ENCODE data around the gene C1orf52.
"Not testable (repeated sequence)": the region's sequence is repeated elsewhere in the genome, so short reads cannot be mapped to it uniquely, and the experiment has no call there.

Gene C1orf52

DNA sequence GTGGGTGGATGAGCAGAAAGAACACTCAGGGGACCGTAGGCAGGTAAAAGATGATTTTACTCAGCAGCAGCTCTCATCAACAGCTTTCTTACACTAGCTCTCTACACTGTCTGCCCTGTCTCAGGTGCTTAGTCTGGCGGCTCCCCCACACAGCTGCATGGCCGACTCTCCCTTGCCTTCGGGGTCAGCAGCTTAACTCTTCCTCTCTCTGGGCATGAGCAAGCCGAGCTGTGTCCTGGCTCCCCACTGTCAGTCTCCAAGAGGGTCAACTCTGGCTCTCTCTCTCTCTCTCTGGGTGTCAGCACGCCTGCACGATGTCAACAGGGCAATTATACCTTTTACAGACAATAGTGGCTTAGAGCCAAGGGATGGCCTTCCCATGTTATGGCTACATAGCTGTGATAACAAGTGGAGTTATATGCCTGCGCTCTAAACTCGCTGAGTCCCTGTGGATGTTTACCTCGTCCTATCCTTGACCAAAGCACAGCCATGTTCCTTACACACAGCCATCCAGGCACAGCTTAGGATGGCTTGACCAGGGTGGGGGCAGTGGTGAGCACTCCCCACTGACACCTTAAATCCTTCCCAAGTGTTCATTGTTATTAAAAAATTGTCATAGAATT is 20.1 kb upstream of the C1orf52 start:
- in situ Hi-C loops (cut with HindIII; ENCODE audit: low sequenced_read_pairs), result no loop called here

DNA sequence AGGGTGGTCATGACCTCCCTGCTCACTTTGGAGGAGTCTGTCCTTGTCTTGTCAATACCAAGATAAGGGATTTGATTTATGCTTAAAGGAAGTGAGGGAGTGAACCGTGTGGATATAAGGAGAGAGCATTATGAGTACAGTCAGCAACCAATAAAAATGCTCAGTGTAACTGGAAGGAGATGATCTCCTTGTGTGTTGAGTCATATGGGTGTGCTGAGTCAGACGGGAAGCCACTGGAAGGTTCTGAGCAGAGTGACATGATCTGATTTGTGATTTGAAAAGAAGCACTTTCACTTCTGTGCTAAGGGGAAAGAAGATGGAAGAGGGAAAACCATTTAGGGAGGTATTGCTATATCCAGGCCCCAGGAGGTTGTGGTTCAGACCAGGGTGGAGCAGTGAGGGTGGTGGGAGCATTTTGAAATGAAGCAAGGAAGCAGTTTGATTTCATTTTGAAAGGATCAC is 19.4 kb upstream of the C1orf52 start:
- in situ Hi-C loops (cut with HindIII; ENCODE audit: low sequenced_read_pairs), result no loop called here

GRCh38 chr1:85277802-85278201 is 18.3 kb upstream of the C1orf52 start:
- in situ Hi-C loops (cut with HindIII; ENCODE audit: low sequenced_read_pairs), result no loop called here

DNA sequence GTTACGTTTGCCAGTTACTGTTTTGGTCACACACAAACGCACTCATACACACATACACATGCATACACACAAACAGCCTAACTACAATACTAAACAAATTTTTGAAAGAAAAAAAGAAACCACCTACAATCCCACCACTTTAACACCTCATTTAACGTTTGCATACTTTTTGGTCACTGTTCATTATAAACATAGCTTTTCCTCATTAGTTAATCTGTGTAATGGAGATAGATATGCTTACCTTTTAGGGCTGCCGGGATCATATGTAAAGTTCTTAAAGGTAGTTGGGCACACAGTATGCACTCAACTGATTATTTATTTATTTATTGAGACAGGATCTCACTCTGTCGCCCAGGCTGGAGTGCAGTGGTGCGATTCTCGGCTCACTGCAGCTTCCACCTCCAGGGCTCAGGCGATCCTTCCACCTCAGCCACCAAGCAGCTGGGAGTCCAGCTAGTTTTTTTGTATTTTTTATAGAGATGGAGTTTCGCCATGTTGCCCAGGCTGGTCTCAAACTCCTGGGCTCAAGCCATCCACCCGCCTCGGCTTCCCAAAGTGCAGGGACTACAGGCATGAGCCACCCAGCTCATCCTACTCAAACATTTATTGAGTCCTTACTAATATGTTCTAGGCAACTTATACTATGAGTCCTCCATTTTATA is 17.6 kb upstream of the C1orf52 start:
- in situ Hi-C loops (cut with HindIII; ENCODE audit: low sequenced_read_pairs), result no loop called here

- in situ Hi-C loops (cut with HindIII; ENCODE audit: low sequenced_read_pairs), result no loop called here
Observed at GRCh38 chr1:85276215-85276977, 16.9 kb upstream of the C1orf52 start, which contains the start of gene BCL10. TSS of gene BCL10 (minus strand) at chr1:85276632. CDS start at chr1:85276352, 280 bp downstream.

GRCh38 chr1:85275701-85276214 is 16.3 kb upstream of the C1orf52 start:
- in situ Hi-C loops (cut with HindIII; ENCODE audit: low sequenced_read_pairs), result no loop called here

DNA sequence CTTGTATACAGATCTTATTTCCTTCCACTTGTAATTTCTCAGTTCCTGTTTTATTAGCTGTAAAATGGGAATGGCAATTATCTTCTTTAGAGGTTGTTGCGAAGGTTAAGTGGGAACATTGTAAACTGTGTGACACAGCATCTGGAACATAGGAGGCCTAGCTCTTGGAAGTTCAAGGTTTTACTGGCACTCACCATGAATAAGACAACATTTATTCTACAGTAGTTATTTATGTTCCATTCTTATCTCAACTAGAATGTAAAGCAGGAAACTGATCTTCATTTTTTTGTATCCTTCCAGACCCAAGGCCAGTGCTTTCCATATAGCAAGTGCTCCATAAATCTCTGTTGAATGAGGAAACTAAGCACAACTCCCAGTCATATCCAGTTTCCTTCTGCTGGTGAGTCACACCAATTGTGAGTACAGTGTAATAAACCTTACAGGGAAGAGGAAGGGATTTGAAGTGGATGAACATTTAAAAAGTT is 15.5 kb upstream of the C1orf52 start:
- in situ Hi-C loops (cut with HindIII; ENCODE audit: low sequenced_read_pairs), result no loop called here

GRCh38 chr1:85273397-85273796 is 13.9 kb upstream of the C1orf52 start:
- in situ Hi-C loops (cut with HindIII; ENCODE audit: low sequenced_read_pairs), result no loop called here

DNA sequence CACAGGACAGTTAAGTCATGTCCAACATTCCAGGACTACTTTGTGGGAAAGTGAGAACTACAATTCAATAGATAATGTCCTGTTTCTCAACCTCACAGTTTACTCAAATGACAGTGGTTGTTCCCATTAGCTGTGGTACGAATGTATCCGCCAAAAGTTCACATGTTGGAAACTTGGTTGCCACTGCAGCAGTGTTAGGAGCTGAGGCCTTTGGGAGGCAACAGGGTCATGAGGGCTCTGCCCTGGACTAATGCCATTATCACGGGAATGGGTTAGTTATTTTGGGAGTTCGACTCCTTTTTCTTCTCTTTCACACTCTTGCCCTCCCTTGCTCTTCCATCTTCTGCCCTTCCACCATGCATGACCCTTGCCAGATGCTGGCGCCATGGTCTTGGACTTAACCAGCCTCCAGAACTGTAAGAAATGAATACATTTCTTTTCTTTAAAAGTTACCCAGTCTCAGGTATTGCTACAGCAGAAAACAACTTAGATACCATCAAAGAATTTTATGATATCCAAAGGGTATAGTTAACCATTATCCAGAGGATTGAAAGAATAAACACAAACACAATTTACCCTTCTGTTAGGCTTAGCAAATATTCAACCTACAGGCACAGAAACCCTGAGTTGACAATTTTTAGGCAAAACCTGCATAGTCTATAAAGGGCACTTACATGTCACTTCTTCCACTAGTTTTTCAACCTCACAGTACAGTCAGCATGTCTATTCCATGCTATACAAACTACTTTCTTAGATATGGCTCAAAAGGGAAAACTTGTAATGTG is 9.5 kb upstream of the C1orf52 start:
- in situ Hi-C loops (cut with HindIII; ENCODE audit: low sequenced_read_pairs), result no loop called here

DNA sequence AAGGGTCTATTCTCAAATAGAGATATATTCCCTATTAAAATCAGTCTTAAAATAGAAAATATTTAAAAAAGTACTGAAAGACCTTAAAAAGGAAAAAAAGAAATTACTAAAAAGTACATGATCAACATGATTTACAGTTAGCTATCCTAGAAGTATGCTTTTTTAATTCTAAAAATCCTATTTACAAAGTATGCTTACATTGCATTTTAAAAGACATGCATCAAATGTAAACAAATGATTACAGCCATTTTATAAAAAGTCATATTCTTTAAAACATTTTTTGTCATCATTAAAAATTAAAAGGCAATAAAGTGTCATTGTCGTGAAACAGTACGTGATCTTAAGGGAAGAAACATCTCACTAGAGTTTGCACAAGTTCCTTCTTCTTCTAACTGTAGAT is 7.9 kb upstream of the C1orf52 start:
- in situ Hi-C loops (cut with HindIII; ENCODE audit: low sequenced_read_pairs), result no loop called here

DNA sequence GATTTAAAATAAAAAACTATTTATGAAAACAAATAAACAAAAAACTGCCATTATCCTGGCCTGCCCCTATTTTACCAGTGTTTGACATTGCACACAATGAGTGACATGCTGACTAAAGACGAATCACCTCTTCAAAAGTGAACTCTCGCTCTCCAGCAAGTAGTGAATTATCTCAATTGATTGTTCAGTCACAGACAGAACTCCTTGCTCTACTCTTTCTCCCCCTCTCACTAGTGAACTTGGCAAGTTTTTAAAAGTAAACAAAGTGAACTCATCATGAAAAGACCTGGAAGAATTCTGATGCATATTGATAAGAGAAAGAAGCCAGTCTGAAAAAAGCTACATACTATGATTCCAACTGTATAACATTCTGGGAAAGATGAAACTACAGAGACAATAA is 4.7 kb upstream of the C1orf52 start:
- in situ Hi-C loops (cut with HindIII; ENCODE audit: low sequenced_read_pairs), result no loop called here

GRCh38 chr1:85262985-85263384 is 3.5 kb upstream of the C1orf52 start:
- in situ Hi-C loops (cut with HindIII; ENCODE audit: low sequenced_read_pairs), result no loop called here

- in situ Hi-C loops (cut with HindIII; ENCODE audit: low sequenced_read_pairs), result no loop called here
Observed at GRCh38 chr1:85259912-85260274, 431 bp upstream of the C1orf52 start.

- in situ Hi-C loops (cut with HindIII; ENCODE audit: low sequenced_read_pairs), result no loop called here
Observed at GRCh38 chr1:85258536-85259117, 835 bp downstream of the C1orf52 start.

DNA sequence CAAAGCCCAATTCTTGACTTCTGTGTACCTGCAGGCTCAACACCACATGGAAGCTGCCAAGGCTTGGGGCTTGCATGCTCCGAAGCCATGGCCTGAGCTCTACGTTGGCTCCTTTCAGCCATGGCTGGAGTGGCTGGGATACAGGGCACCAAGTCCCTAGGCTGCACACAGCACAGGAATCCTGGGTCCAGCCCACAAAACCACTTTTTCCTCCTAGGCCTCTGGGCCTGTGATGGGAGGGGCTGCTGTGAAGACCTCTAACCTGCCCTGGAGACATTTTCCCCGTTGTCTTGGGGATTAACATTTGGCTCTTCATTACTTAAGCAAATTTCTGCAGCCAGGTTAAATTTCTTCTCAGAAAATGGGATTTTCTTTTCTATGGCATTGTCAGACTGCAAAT is 10.4 kb downstream of the C1orf52 start:
- in situ Hi-C loops (cut with HindIII; ENCODE audit: low sequenced_read_pairs), result not testable (repeated sequence)

DNA sequence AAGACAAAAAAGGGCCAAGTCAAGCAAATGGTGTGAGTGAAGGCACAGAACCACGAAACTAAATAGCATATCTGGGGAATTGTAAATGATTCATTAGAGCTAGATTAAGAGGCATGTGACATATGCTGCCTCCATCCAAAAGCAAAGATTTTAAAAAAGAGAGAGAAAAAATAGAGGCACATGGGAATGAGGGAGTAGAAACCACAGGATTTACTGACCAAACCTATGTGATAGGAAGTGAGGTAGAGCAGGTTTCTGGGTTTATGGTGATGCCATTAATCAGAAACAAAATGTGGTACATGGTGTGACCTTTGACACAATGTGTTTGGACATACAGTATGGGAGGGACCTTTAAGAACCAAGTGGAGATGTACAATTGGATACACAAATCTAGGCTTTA is 13.6 kb downstream of the C1orf52 start:
- in situ Hi-C loops (cut with HindIII; ENCODE audit: low sequenced_read_pairs), result no loop called here

DNA sequence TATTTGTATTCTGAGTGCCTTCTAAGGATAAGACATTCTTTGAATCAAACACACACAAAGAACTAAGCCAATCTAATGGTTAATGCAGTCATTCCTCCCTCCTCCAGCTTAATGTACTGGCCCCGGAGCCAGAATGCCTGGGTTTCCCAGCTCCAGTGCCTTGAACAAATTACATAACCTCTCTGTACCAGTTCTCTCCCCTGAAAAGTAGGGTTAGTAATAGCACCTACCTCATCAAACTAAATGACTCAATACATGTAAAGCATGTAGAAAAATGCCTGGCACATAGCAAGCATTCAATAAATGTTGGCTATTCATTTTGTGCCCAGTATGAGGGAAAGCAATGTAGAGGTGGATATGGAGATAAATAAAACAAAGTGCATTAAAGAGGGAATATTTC is 14.0 kb downstream of the C1orf52 start:
- in situ Hi-C loops (cut with HindIII; ENCODE audit: low sequenced_read_pairs), result no loop called here

DNA sequence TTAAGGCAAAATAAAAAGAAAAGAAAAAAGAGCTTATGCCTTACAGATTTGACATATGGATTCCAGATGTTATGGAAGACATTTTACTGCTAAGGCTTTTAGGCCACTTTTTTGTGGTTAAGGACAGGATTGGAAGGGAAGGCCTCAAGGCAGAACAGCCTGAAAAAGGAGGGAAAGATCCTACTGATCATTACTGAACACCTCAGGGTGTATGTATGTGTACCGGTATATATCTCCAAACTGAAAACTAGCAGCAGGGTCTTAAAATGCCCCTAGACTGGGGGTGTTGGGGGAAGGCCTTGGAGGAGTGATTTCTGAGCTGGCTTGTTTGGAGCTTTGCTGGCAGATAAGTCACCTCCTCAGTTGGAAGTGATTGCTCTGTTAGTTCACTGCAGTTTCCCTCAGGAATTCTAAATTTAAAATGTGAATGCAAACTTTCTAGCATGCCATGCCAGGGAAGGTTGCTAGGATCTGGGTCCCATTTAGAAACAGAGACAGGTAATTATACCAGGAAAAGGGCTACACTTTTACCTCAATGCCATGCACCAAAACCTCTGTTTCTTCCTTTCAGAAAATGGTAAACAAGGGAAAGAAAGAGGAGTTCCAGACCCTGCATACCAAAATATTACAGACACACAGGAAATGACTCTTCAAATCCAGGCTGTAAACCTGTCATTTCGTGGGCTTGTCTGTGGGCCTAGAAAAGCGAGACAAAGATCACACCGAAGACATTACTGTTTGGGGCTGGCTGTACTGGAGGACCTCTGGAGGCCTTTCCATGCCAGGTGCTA is 15.0 kb downstream of the C1orf52 start:
- in situ Hi-C loops (cut with HindIII; ENCODE audit: low sequenced_read_pairs), result no loop called here

- in situ Hi-C loops (cut with HindIII; ENCODE audit: low sequenced_read_pairs), result no loop called here
Observed at GRCh38 chr1:85243372-85243771, 16.1 kb downstream of the C1orf52 start.

GRCh38 chr1:85240643-85241042 is 18.8 kb downstream of the C1orf52 start:
- in situ Hi-C loops (cut with HindIII; ENCODE audit: low sequenced_read_pairs), result no loop called here
